GM12801 (cell line): ENCODE data around the gene EMC10.

Experiments used
- CTCF ChIP-seq: IDR thresholded peaks from one replicate; pipeline ENCODE4 v1.5.1; 2011; ENCODE audit warnings: control low read depth; ENCODE audit not compliant: insufficient read length; ENCODE audit errors: extremely low read depth

EMC10 gene

GRCh38 chr19:50489461-50490011 lies 13.2 kb downstream of the EMC10 start:
- no peak for TF ChIP-seq CTCF

GRCh38 chr19:50490411-50490811 lies 14.1 kb downstream of the EMC10 start:
- no peak for TF ChIP-seq CTCF

- no peak for TF ChIP-seq CTCF
These were observed 14.7 kb downstream of the EMC10 start for GRCh38 chr19:50490991-50491472.

- TF ChIP-seq CTCF = no peak
These were observed 16.2 kb downstream of the EMC10 start for GRCh38 chr19:50492303-50493052.

GRCh38 chr19:50493171-50493570 lies 16.9 kb downstream of the EMC10 start:
- TF ChIP-seq CTCF = no peak

GRCh38 chr19:50494186-50495019 lies 18.1 kb downstream of the EMC10 start:
- TF ChIP-seq CTCF = no peak

- no peak for TF ChIP-seq CTCF
These were observed 18.8 kb downstream of the EMC10 start for GRCh38 chr19:50495020-50495531.
